ENCODE measurements around the gene KRTAP21-3. TPM values are rescaled to one million over a fixed set of nuclear protein-coding genes. Genes with fewer than 3 reads are reported as not detected.

KRTAP21-3 gene
- total RNA-seq, 1 experiment from 2014 or later: not detected

- TF ChIP-seq POLR2AphosphoS5 (IDR thresholded peaks at IDR 0.05; ENCODE audit: low read depth, low read length): no peak
- no peak for TF ChIP-seq TCF7L2 (IDR thresholded peaks at IDR 0.05; ENCODE audit: low read depth, low read length)
- no peak for TF ChIP-seq CTCF (IDR thresholded peaks at IDR 0.05)
- TF ChIP-seq REST (IDR thresholded peaks at IDR 0.05; ENCODE audit: insufficient read depth in 1 of 2, low read depth in 2 of 2, low read length in 1 of 2): no peak
- TF ChIP-seq SIN3A (IDR thresholded peaks at IDR 0.05; ENCODE audit: borderline replicate concordance, insufficient read depth, low read depth, low read length): no peak
- H3K36me3 ChIP-seq (ENCODE audit: control insufficient read depth, insufficient read depth, low read length): no peaks in the 10 kb centered on the region
- POLR2A ChIA-PET: no interaction called here
- no peaks in the 10 kb centered on the region for H3K4me1 ChIP-seq (ENCODE audit: control insufficient read depth, insufficient read depth, low read length)
- no peak for DNase-seq (ENCODE audit: low read depth, low spot score)
- ATAC-seq: no peak
- H3K27ac ChIP-seq (ENCODE audit: low read length): no peak overlapping the region
- intact Hi-C loops (cut with micrococcal nuclease; ENCODE audit: unreplicated experiment) (no loop called here), in situ Hi-C loops (cut with HindIII; ENCODE audit: low pct_unique_long_range_greater_than_20kb, low sequenced_read_pairs) (no loop called here)
- H3K4me3 ChIP-seq (ENCODE audit: low read depth in 2 of 2, low read length in 2 of 2): no peak overlapping the region
- BruUV-seq (replicated peaks): no TSS peak
- no peaks in the 10 kb centered on the region for H3K9me3 ChIP-seq (ENCODE audit: control insufficient read depth, insufficient read depth, low read depth, low read length)
- CTCF ChIA-PET: no interaction called here
- H3K27me3 ChIP-seq (ENCODE audit: control insufficient read depth, insufficient read depth, low read length): no peaks in the 10 kb centered on the region
These were observed 4.1 kb downstream of the KRTAP21-3 start for GRCh38 chr21:30714456-30714855.

- Histone ChIP-seq H3K4me3 (ENCODE audit: low read depth in 2 of 2, low read length in 2 of 2) (no peak overlapping the region), H3K4me1 (ENCODE audit: control insufficient read depth, insufficient read depth, low read length) (no peaks in the 10 kb centered on the region), H3K27ac (ENCODE audit: low read length) (no peak overlapping the region), H3K36me3 (ENCODE audit: control insufficient read depth, insufficient read depth, low read length) (no peaks in the 10 kb centered on the region), H3K9me3 (ENCODE audit: control insufficient read depth, insufficient read depth, low read depth, low read length) (no peaks in the 10 kb centered on the region), H3K27me3 (ENCODE audit: control insufficient read depth, insufficient read depth, low read length) (no peaks in the 10 kb centered on the region)
- ATAC-seq: no peak
- CTCF ChIA-PET: no interaction called here
- BruUV-seq (replicated peaks): no TSS peak
- intact Hi-C loops (cut with micrococcal nuclease; ENCODE audit: unreplicated experiment): no loop called here
- TF ChIP-seq TCF7L2 (IDR thresholded peaks at IDR 0.05; ENCODE audit: low read depth, low read length) (no peak), POLR2AphosphoS5 (IDR thresholded peaks at IDR 0.05; ENCODE audit: low read depth, low read length) (no peak), CTCF (IDR thresholded peaks at IDR 0.05) (no peak), REST (IDR thresholded peaks at IDR 0.05; ENCODE audit: insufficient read depth in 1 of 2, low read depth in 2 of 2, low read length in 1 of 2) (no peak), SIN3A (IDR thresholded peaks at IDR 0.05; ENCODE audit: borderline replicate concordance, insufficient read depth, low read depth, low read length) (no peak)
- no peak for DNase-seq (ENCODE audit: low read depth, low spot score)
- POLR2A ChIA-PET: no interaction called here
- in situ Hi-C loops (cut with HindIII; ENCODE audit: low pct_unique_long_range_greater_than_20kb, low sequenced_read_pairs): no loop called here
These were observed 4.8 kb downstream of the KRTAP21-3 start for GRCh38 chr21:30713766-30714165.

All from Panc1 (cell line).